Gastrocnemius medialis (tissue), 4 donors: Measurements from ENCODE around the gene GALNT2. TPM values are rescaled to one million over a fixed set of nuclear protein-coding genes. Genes with fewer than 3 reads are reported as not detected.

Experiments
- ATAC-seq, 2 donors: fragments of 150-250 bp; one replicate each; pipeline ENCODE4 v1.9.1; 2016
- DNase-seq, 2 donors: peaks; one replicate each; pipeline ENCODE4 v3.0.0-alpha.2; 2019
- H3K27ac ChIP-seq, 4 donors: fragments of 200-600 bp; sonication (generic); 1 replicate in 1 of 4; 2 replicates in 3 of 4; pipeline ENCODE4 v1.5.1; 2016 to 2018; ENCODE audit warnings: mild to moderate bottlenecking in 2 of 4, moderate library complexity in 1 of 4
- H3K27me3 ChIP-seq, 3 donors: fragments of 200-600 bp; sonication (generic) in 2 of 3; 1 replicate in 1 of 3; 2 replicates in 2 of 3; pipeline versions ENCODE4 v1.5.1 to v1.6.0; 2016 to 2019; ENCODE audit warnings: mild to moderate bottlenecking in 1 of 3, moderate library complexity in 1 of 3
- H3K36me3 ChIP-seq, 2 donors: fragments of 200-600 bp; sonication (generic) in 1 of 2; one replicate each; pipeline ENCODE4 v1.5.1; 2017 to 2018
- H3K4me1 ChIP-seq, 2 donors: fragments of 200-600 bp; sonication (generic) in 1 of 2; one replicate each; pipeline ENCODE4 v1.5.1; 2016 to 2017; ENCODE audit warnings: mild to moderate bottlenecking in 2 of 2
- H3K4me3 ChIP-seq, 4 donors: fragments of 200-600 bp; sonication (generic) in 3 of 4; 1 replicate in 1 of 4; 2 replicates in 3 of 4; pipeline ENCODE4 v1.5.1; 2016 to 2019; ENCODE audit warnings: mild to moderate bottlenecking in 2 of 4
- H3K9me3 ChIP-seq, 3 donors: fragments of 200-600 bp; sonication (generic) in 2 of 3; 1 replicate in 1 of 3; 2 replicates in 2 of 3; pipeline ENCODE4 v1.5.1; 2016 to 2019
- CTCF ChIP-seq, 5 experiments: fragments of 450-650 bp in 3 of 5; fragments of 200-600 bp in 2 of 5; sonication (generic) in 2 of 5; IDR thresholded peaks in 4 of 5; conservative IDR thresholded peaks in 1 of 5; 1 replicate in 4 of 5; 2 replicates in 1 of 5; pipeline ENCODE4 v1.5.1; 2016 to 2019; ENCODE audit warnings: antibody characterized with exemption in 5 of 5, mild to moderate bottlenecking in 3 of 5, moderate library complexity in 3 of 5
- POLR2A ChIP-seq, 2 donors: fragments of 450-650 bp; IDR thresholded peaks; one replicate each; pipeline ENCODE4 v1.6.1; 2017; ENCODE audit warnings: antibody characterized with exemption in 2 of 2, mild to moderate bottlenecking in 2 of 2, moderate library complexity in 2 of 2
- in situ Hi-C, 4 donors: fragments of 200-750 bp; cut with MboI; loops; one replicate each; pipeline versions ENCODE4 v1.15.0 to v1.8.0; 2017; ENCODE audit warnings: low sequenced_read_pairs in 4 of 4
- intact Hi-C: fragments of 100-400 bp; cut with DNase I; formaldehyde crosslinking; loops from one replicate; pipeline ENCODE4 v1.15.1; 2023; ENCODE audit warnings: low total_unique reads
- total RNA-seq, 4 donors: library from RNA; depleted of rRNA; stranded (reverse); fragments of >200 nt; gene quantifications; one replicate each; pipeline versions ENCODE4 v1.1.0 to v1.2.3, GENCODE V29; 2016

The GALNT2 gene
- total RNA-seq, 4 donors from 2014 or later: 73.7 to 106 (median 78.3) TPM

GRCh38 chr1:230212405-230212936, 145.4 kb downstream of the GALNT2 start:
- TF ChIP-seq CTCF (IDR thresholded peaks at IDR 0.05 in 4 of 5, conservative IDR thresholded peaks at IDR 0.05 in 1 of 5) (no peak), POLR2A (IDR thresholded peaks at IDR 0.05) (peak in 1 of 2 donors; percentile 19)
- no peaks in the 10 kb centered on the region for H3K27me3 ChIP-seq
- peak overlapping the region; percentile 21 to 92 (median 88) for H3K27ac ChIP-seq
- no peak overlapping the region for H3K4me3 ChIP-seq
- peaks cover 60 to 85% of the 10 kb centered on the region in 2 donors for H3K4me1 ChIP-seq
- no peak for ATAC-seq
- H3K36me3 ChIP-seq: no peaks in the 10 kb centered on the region
- intact Hi-C loops: loop anchor here (10.0 kb wide), 1 partner anchor 548 kb away; no protein-coding TSS in a partner anchor
- in situ Hi-C loops: loop anchor here in 2 of 4 donors (10.0 kb wide), 2 partner anchors 138 to 368 kb away; no protein-coding TSS in a partner anchor
- peak in 1 of 2 donors; percentile 37 for DNase-seq
- H3K9me3 ChIP-seq: no peaks in the 10 kb centered on the region

- ATAC-seq (peak; percentile 74 to 88), DNase-seq (peak; percentile 65 to 83)
- intact Hi-C loops: loop anchor here (2.0 to 10.0 kb wide), 6 partner anchors 58 to 550 kb away; no protein-coding TSS in a partner anchor
Observed at GRCh38 chr1:230215031-230215430, 148.0 kb downstream of the GALNT2 start.

GRCh38 chr1:230215529-230215928, 148.5 kb downstream of the GALNT2 start:
- in situ Hi-C loops: loop anchor here in 2 of 4 donors (10.0 kb wide), 2 partner anchors 141 to 371 kb away; no protein-coding TSS in a partner anchor
- DNase-seq: no peak
- intact Hi-C loops: loop anchor here (2.0 to 10.0 kb wide), 6 partner anchors 58 to 551 kb away; no protein-coding TSS in a partner anchor
- TF ChIP-seq POLR2A (IDR thresholded peaks at IDR 0.05): no peak
- no peak for TF ChIP-seq CTCF (IDR thresholded peaks at IDR 0.05 in 4 of 5, conservative IDR thresholded peaks at IDR 0.05 in 1 of 5)
- no peak for ATAC-seq
- peak overlapping the region; percentile 73 to 81 (median 77) for H3K27ac ChIP-seq
- H3K4me1 ChIP-seq: peaks cover 53 to 75% of the 10 kb centered on the region in 2 donors
- peak overlapping the region in 1 of 4 donors; percentile 14 for H3K4me3 ChIP-seq
- no peaks in the 10 kb centered on the region for H3K36me3 ChIP-seq
- H3K9me3 ChIP-seq: no peaks in the 10 kb centered on the region
- no peaks in the 10 kb centered on the region for H3K27me3 ChIP-seq

More at GRCh38 chr1:230215031-230215430, 148.0 kb downstream of the GALNT2 start:
- in situ Hi-C loops: loop anchor here in 2 of 4 donors (10.0 kb wide), 2 partner anchors 140 to 370 kb away; no protein-coding TSS in a partner anchor
- peak overlapping the region; percentile 73 to 81 (median 77) for H3K27ac ChIP-seq
- peaks cover 52 to 75% of the 10 kb centered on the region in 2 donors for H3K4me1 ChIP-seq
- TF ChIP-seq POLR2A (IDR thresholded peaks at IDR 0.05) (no peak), CTCF (IDR thresholded peaks at IDR 0.05 in 4 of 5, conservative IDR thresholded peaks at IDR 0.05 in 1 of 5) (peak in 4 of 5 experiments; percentile 55 to 78 (median 74))
- H3K27me3 ChIP-seq: no peaks in the 10 kb centered on the region
- peak overlapping the region in 1 of 4 donors; percentile 14 for H3K4me3 ChIP-seq
- no peaks in the 10 kb centered on the region for H3K9me3 ChIP-seq
- H3K36me3 ChIP-seq: no peaks in the 10 kb centered on the region

- in situ Hi-C loops: loop anchor here in 2 of 4 donors (10.0 kb wide), 2 partner anchors 142 to 372 kb away; no protein-coding TSS in a partner anchor
- no peaks in the 10 kb centered on the region for H3K9me3 ChIP-seq
- H3K4me3 ChIP-seq: no peak overlapping the region
- TF ChIP-seq POLR2A (IDR thresholded peaks at IDR 0.05) (no peak), CTCF (IDR thresholded peaks at IDR 0.05 in 4 of 5, conservative IDR thresholded peaks at IDR 0.05 in 1 of 5) (no peak)
- no peaks in the 10 kb centered on the region for H3K36me3 ChIP-seq
- ATAC-seq (no peak), DNase-seq (no peak)
- H3K27me3 ChIP-seq: no peaks in the 10 kb centered on the region
- H3K4me1 ChIP-seq: peaks cover 57 to 75% of the 10 kb centered on the region in 2 donors
- intact Hi-C loops: loop anchor here (5.0 to 10.0 kb wide), 4 partner anchors 60 to 552 kb away; no protein-coding TSS in a partner anchor
- peak overlapping the region; percentile 73 to 81 (median 77) for H3K27ac ChIP-seq
Observed at GRCh38 chr1:230216896-230217295, 149.9 kb downstream of the GALNT2 start.
